ENCODE data around the gene NXPE4. TPM values are rescaled to one million over a fixed set of nuclear protein-coding genes. Genes with fewer than 3 reads are reported as not detected.
"Not testable (repeated sequence)": the region's sequence is repeated elsewhere in the genome, so short reads cannot be mapped to it uniquely, and the experiment has no call there.

The NXPE4 gene
- polyA plus RNA-seq (2013, experiment 1 of 2; ENCODE audit: insufficient read length), result not detected
- not detected for polyA plus RNA-seq (2013, experiment 2 of 2; ENCODE audit: insufficient read length)

- no peak for DNase-seq
These were observed at the start of gene NXPE4 for GRCh38 chr11:114595571-114595970. Gene NXPE4, minus strand, starts transcription at chr11:114595786. Its CDS starts 1,027 bp downstream, at chr11:114594759.

- not testable (repeated sequence) for DNase-seq
These were observed 43.9 kb upstream of the NXPE4 start for GRCh38 chr11:114639440-114639839.

GRCh38 chr11:114631445-114631965 is 35.9 kb upstream of the NXPE4 start:
- DNase-seq, result not testable (repeated sequence)

- DNase-seq, result no peak
These were observed 29.7 kb upstream of the NXPE4 start for GRCh38 chr11:114625294-114625693.

- DNase-seq, result no peak
These were observed 29.0 kb upstream of the NXPE4 start for GRCh38 chr11:114624455-114625207.

GRCh38 chr11:114623720-114624119 is 28.1 kb upstream of the NXPE4 start:
- DNase-seq, result no peak

- no peak for DNase-seq
These were observed 27.3 kb upstream of the NXPE4 start for GRCh38 chr11:114622858-114623257.

GRCh38 chr11:114621950-114622809 is 26.6 kb upstream of the NXPE4 start:
- DNase-seq, result no peak

GRCh38 chr11:114621072-114621471 is 25.5 kb upstream of the NXPE4 start:
- DNase-seq, result no peak

GRCh38 chr11:114619659-114620173 is 24.1 kb upstream of the NXPE4 start:
- DNase-seq, result no peak

- DNase-seq, result no peak
These were observed 22.6 kb upstream of the NXPE4 start for GRCh38 chr11:114618139-114618538.

- DNase-seq, result no peak
These were observed 21.9 kb upstream of the NXPE4 start for GRCh38 chr11:114617157-114618124.

- DNase-seq, result no peak
These were observed 20.9 kb upstream of the NXPE4 start for GRCh38 chr11:114616516-114616915.

GRCh38 chr11:114615448-114616361 is 20.1 kb upstream of the NXPE4 start:
- no peak for DNase-seq

- DNase-seq, result no peak
These were observed 18.6 kb upstream of the NXPE4 start for GRCh38 chr11:114614127-114614720.

GRCh38 chr11:114613094-114613493 is 17.5 kb upstream of the NXPE4 start:
- not testable (repeated sequence) for DNase-seq

- no peak for DNase-seq
These were observed 17.1 kb upstream of the NXPE4 start for GRCh38 chr11:114612686-114613085.

GRCh38 chr11:114612199-114612598 is 16.6 kb upstream of the NXPE4 start:
- not testable (repeated sequence) for DNase-seq

- DNase-seq, result no peak
These were observed 15.7 kb upstream of the NXPE4 start for GRCh38 chr11:114610984-114611944.

Data from fibroblast of skin of abdomen (primary cell).